Colonic mucosa (tissue), 4 donors: ENCODE measurements around the gene ZNF211. TPM values are rescaled to one million over a fixed set of nuclear protein-coding genes. Genes with fewer than 3 reads are reported as not detected.

Source experiments
- DNase-seq: peaks from one replicate; pipeline ENCODE4 v3.0.0-alpha.2; 2020
- H3K27ac ChIP-seq: fragments of 200-600 bp; one replicate; pipeline ENCODE4 v1.8.0; 2021
- H3K27me3 ChIP-seq: fragments of 200-600 bp; one replicate; pipeline ENCODE4 v1.8.0; 2021
- H3K36me3 ChIP-seq: fragments of 200-600 bp; one replicate; pipeline ENCODE4 v1.8.0; 2021
- H3K4me1 ChIP-seq: fragments of 200-600 bp; one replicate; pipeline ENCODE4 v1.8.0; 2021; ENCODE audit warnings: mild to moderate bottlenecking
- H3K4me3 ChIP-seq: fragments of 200-600 bp; one replicate; pipeline ENCODE4 v1.8.0; 2021
- H3K9ac ChIP-seq, 2 donors: one replicate each; pipeline ENCODE4 v1.7.0; 2013; ENCODE audit warnings: control low read depth in 2 of 2, low read depth in 2 of 2, low read length in 2 of 2
- H3K9me3 ChIP-seq: fragments of 200-600 bp; one replicate; pipeline ENCODE4 v1.8.0; 2021
- intact Hi-C: fragments of 100-400 bp; cut with DNase I; formaldehyde crosslinking; loops from one replicate; pipeline ENCODE4 v1.14.1; 2022
- total RNA-seq, 2 donors: library from RNA; stranded (reverse); fragmentation: NEBNext Ultra II Directional in 1 of 2; extraction: Animal tissue kit (Norgen Biotek cat#: 25700) in 1 of 2; gene quantifications; one replicate each; pipeline ENCODE4 v1.2.1, GENCODE V29; 2021
- TF ChIP-seq, protein P1 (sequence below): fragments of 200-600 bp; IDR thresholded peaks from one replicate; pipeline ENCODE4 v1.8.0; 2022; ENCODE audit warnings: antibody characterized with exemption, mild to moderate bottlenecking
- donor health status: healthy.
- donor health status: DM: no; HTN: no; CAD: no.
- donor health status: DM: no; HTN: no; CAD: no.

ZNF211 gene
- total RNA-seq, 2 donors from 2014 or later: 6.0 to 6.1 TPM

DNA sequence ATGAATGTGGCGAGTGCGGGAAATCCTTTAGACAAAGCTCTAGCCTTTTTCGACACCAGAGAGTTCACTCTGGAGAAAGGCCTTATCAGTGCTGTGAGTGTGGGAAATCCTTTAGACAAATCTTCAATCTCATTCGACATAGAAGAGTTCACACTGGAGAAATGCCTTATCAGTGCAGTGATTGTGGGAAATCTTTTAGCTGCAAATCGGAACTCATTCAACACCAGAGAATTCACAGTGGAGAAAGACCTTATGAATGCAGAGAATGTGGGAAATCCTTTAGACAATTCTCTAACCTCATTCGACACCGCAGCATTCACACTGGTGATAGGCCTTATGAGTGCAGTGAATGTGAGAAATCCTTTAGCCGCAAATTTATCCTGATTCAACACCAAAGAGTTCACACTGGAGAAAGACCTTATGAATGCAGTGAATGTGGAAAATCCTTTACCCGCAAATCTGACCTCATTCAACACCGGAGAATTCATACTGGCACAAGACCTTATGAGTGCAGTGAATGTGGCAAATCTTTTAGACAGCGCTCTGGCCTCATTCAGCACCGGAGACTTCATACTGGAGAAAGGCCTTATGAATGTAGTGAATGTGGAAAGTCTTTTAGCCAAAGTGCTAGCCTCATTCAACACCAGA is 54.5 kb downstream of the ZNF211 start:
- H3K9me3 ChIP-seq: peaks cover 47% of the 10 kb centered on the region

DNA sequence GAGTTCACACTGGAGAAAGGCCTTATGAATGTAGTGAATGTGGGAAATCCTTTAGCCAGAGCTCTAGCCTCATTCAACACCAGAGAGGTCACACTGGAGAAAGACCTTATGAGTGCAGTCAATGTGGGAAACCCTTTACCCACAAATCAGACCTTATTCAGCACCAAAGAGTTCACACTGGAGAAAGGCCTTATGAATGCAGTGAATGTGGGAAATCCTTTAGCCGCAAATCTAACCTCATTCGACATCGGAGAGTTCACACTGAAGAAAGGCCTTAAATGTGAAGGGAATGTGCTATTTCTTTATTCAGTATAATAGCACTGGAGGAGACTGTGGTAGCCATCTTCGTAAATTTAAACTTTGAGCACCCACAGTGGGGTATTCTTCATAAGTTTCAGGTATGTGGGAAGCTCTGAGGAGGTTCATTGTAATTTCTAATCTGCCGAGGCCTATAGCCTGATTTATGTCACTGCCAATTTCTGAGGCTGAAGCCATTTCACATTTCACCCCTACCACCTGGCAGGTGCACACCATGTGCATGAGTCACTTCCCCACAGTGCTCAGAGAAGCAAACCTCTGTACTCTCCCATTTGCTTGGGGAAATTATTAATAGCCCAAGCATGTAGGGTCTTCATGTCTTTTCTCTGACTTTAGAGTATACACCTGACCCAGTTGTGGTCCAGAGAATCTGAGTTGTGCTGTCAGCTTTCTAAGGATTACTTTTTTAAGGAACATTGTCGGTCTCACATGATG is 55.2 kb downstream of the ZNF211 start:
- Histone ChIP-seq H3K9me3 (peaks cover 47% of the 10 kb centered on the region), H3K9ac (no peak overlapping the region), H3K4me3 (no peak overlapping the region), H3K27ac (no peak overlapping the region), H3K36me3 (peaks cover 15% of the 10 kb centered on the region), H3K4me1 (no peaks in the 10 kb centered on the region), H3K27me3 (no peaks in the 10 kb centered on the region)
- no peak for DNase-seq
- TF ChIP-seq, protein P1, sequence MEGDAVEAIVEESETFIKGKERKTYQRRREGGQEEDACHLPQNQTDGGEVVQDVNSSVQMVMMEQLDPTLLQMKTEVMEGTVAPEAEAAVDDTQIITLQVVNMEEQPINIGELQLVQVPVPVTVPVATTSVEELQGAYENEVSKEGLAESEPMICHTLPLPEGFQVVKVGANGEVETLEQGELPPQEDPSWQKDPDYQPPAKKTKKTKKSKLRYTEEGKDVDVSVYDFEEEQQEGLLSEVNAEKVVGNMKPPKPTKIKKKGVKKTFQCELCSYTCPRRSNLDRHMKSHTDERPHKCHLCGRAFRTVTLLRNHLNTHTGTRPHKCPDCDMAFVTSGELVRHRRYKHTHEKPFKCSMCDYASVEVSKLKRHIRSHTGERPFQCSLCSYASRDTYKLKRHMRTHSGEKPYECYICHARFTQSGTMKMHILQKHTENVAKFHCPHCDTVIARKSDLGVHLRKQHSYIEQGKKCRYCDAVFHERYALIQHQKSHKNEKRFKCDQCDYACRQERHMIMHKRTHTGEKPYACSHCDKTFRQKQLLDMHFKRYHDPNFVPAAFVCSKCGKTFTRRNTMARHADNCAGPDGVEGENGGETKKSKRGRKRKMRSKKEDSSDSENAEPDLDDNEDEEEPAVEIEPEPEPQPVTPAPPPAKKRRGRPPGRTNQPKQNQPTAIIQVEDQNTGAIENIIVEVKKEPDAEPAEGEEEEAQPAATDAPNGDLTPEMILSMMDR: no peak
- intact Hi-C loops: no loop called here

More for the DNA sequence above, 54.5 kb downstream of the ZNF211 start:
- no peak overlapping the region for H3K27ac ChIP-seq
- H3K27me3 ChIP-seq: no peaks in the 10 kb centered on the region
- intact Hi-C loops: no loop called here
- no peak overlapping the region for H3K4me3 ChIP-seq
- no peak overlapping the region for H3K9ac ChIP-seq
- no peak for DNase-seq
- peaks cover 15% of the 10 kb centered on the region for H3K36me3 ChIP-seq
- TF ChIP-seq, protein P1: no peak
- peaks cover 6% of the 10 kb centered on the region for H3K4me1 ChIP-seq

DNA sequence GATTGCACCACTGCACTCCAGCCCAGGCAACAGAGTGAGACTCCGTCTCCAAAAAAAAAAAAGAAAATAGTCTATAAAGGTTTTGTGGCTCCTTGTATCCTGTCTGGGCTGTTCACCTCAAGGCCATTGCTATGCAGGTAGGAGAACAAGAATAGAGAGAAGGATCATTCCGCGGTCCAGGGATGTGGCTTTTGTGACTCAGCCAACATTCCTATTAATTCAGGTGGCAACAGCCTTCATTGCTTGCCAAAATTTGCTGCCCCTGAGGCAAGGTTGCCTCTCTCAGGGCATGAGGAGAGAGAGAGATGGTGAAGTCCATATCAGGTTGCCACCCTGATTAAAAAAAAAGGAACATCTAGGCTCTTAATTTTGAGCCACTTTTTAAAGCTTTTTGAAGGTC is 56.8 kb downstream of the ZNF211 start:
- H3K4me3 ChIP-seq: no peak overlapping the region

More for the DNA sequence above, 56.8 kb downstream of the ZNF211 start:
- H3K27me3 ChIP-seq: no peaks in the 10 kb centered on the region
- H3K4me1 ChIP-seq: no peaks in the 10 kb centered on the region
- no peak overlapping the region for H3K9ac ChIP-seq
- peaks cover 47% of the 10 kb centered on the region for H3K9me3 ChIP-seq
- H3K36me3 ChIP-seq: peaks cover 15% of the 10 kb centered on the region
- TF ChIP-seq, protein P1: no peak
- DNase-seq: no peak
- H3K27ac ChIP-seq: no peak overlapping the region
- intact Hi-C loops: no loop called here

Other genes with a start within 250 kb of the ZNF211 start
- gene ZNF548, start 243.3 kb upstream of the ZNF211 start, total RNA-seq: 1 to 10 TPM; 6.5 to 7.6 TPM
- gene ZNF17, start 222.0 kb upstream of the ZNF211 start, total RNA-seq: 1 to 10 TPM; 6.2 to 6.9 TPM
- 1 to 10 TPM; 9.2 to 9.3 TPM for gene ZNF749, start 197.8 kb upstream of the ZNF211 start, total RNA-seq
- gene VN1R1, start 176.0 kb upstream of the ZNF211 start, total RNA-seq: under 1 TPM; 0.21 to 0.25 TPM
- gene ZNF772, start 155.6 kb upstream of the ZNF211 start, total RNA-seq: 1 to 10 TPM; 3.5 to 5.3 TPM
- 1 to 10 TPM; 3.6 to 4.4 TPM for gene ZNF419, start 145.4 kb upstream of the ZNF211 start, total RNA-seq
- 1 to 10 TPM; 4.7 to 5.3 TPM for gene ZNF773, start 133.2 kb upstream of the ZNF211 start, total RNA-seq
- gene ZNF549, start 105.8 kb upstream of the ZNF211 start, total RNA-seq: 1 to 10 TPM; 2.6 to 2.8 TPM
- 1 to 10 TPM; 4.0 to 5.1 TPM for gene ZNF550, start 73.3 kb upstream of the ZNF211 start, total RNA-seq
- gene ZNF416, start 54.3 kb upstream of the ZNF211 start, total RNA-seq: 1 to 10 TPM; 2.2 to 3.5 TPM
- gene ZIK1, start 49.0 kb upstream of the ZNF211 start, total RNA-seq: 1 to 10 TPM; 1.3 to 1.8 TPM
- 1 to 10 TPM; 1.2 to 4.1 TPM for gene ZNF530, start 33.3 kb upstream of the ZNF211 start, total RNA-seq
- gene ZNF134, start 18.9 kb upstream of the ZNF211 start, total RNA-seq: 1 to 10 TPM; 5.8 to 7.7 TPM
- not detected for gene ZSCAN4, start 35.8 kb downstream of the ZNF211 start, total RNA-seq
- gene ZNF551, start 48.8 kb downstream of the ZNF211 start, total RNA-seq: 1 to 10 TPM; 4.7 to 5.9 TPM
- gene ZNF154, start 76.0 kb downstream of the ZNF211 start, total RNA-seq: 1 to 10 TPM in 1 of 2 donors, under 1 TPM in 1; 0.67 to 2.0 TPM
- 1 to 10 TPM; 2.9 TPM for gene ZNF671, start 94.5 kb downstream of the ZNF211 start, total RNA-seq
- gene ZNF776, start 113.6 kb downstream of the ZNF211 start, total RNA-seq: 10 to 100 TPM; 13.5 to 14.5 TPM
- gene ZNF586, start 136.5 kb downstream of the ZNF211 start, total RNA-seq: 10 to 100 TPM; 13.1 to 17.6 TPM
- 10 to 100 TPM; 21.7 to 24.8 TPM for gene ZNF552, start 181.7 kb downstream of the ZNF211 start, total RNA-seq
- gene ZNF587B, start 197.1 kb downstream of the ZNF211 start, total RNA-seq: 10 to 100 TPM; 12.5 to 22.3 TPM
- 10 to 100 TPM; 46.4 to 70.7 TPM for gene ZNF587, start 216.7 kb downstream of the ZNF211 start, total RNA-seq